Measurements from ENCODE around the gene SLC25A39. TPM values are rescaled to one million over a fixed set of nuclear protein-coding genes. Genes with fewer than 3 reads are reported as not detected.

The SLC25A39 gene
- total and polyA plus RNA-seq, 2 of the 13 experiments (the other 11 are each of a cell fraction or from before 2014, with no cell fraction given) = 144 to 151 TPM

- TF ChIP-seq RBFOX2 (IDR thresholded peaks at IDR 0.05; ENCODE audit: low read depth, low read length) (peak; percentile 80), MAFF (IDR thresholded peaks at IDR 0.05; ENCODE audit: low read depth, low read length) (no peak), ZNF777 (CRISPR knock-in tag; IDR thresholded peaks at IDR 0.05) (no peak; the same call in none of the 2 replicates), LCORL (IDR thresholded peaks at IDR 0.05) (no peak), LCORL (CRISPR knock-in tag; IDR thresholded peaks at IDR 0.05) (peak; percentile 39; the same call in 1 of the 2 replicates), FOXK2 (IDR thresholded peaks at IDR 0.05) (peak; percentile 95), ZNF609 (CRISPR knock-in tag; IDR thresholded peaks at IDR 0.05; ENCODE audit: borderline replicate concordance) (no peak), CREB1 (IDR thresholded peaks at IDR 0.05) (peak; percentile 80), CREB1 (CRISPR knock-in tag; IDR thresholded peaks at IDR 0.05) (peak; percentile 86), TSC22D2 (CRISPR knock-in tag; IDR thresholded peaks at IDR 0.05; ENCODE audit: borderline replicate concordance) (peak; percentile 62; the same call in 1 of the 2 replicates), GTF3A (CRISPR knock-in tag; conservative IDR thresholded peaks at IDR 0.05) (no peak), SRSF1 (optimal IDR thresholded peaks at IDR 0.05; ENCODE audit: low read depth, low read length) (peak; percentile 76), PLSCR1 (CRISPR knock-in tag; IDR thresholded peaks at IDR 0.05; ENCODE audit: borderline replicate concordance) (no peak), ARNTL (CRISPR knock-in tag; IDR thresholded peaks at IDR 0.05) (no peak), SNRNP70 (IDR thresholded peaks at IDR 0.05; ENCODE audit: low read depth, low read length) (no peak), ZNF577 (CRISPR knock-in tag; IDR thresholded peaks at IDR 0.05; ENCODE audit: borderline replicate concordance, low read depth) (no peak), ZNF576 (CRISPR knock-in tag; IDR thresholded peaks at IDR 0.05) (no peak), SATB2 (CRISPR knock-in tag; IDR thresholded peaks at IDR 0.05) (peak; percentile 75; the same call in 1 of the 2 replicates), ZNF788 (CRISPR knock-in tag; IDR thresholded peaks at IDR 0.05; ENCODE audit: borderline replicate concordance) (peak; percentile 92; the same call in 1 of the 2 replicates), ZNF367 (CRISPR knock-in tag; IDR thresholded peaks at IDR 0.05; ENCODE audit: borderline replicate concordance) (no peak), ZKSCAN5 (CRISPR knock-in tag; IDR thresholded peaks at IDR 0.05) (no peak), FIP1L1 (IDR thresholded peaks at IDR 0.05; ENCODE audit: borderline replicate concordance, insufficient read depth, low read depth, low read length) (no peak), POLR2AphosphoS5 (IDR thresholded peaks at IDR 0.05; ENCODE audit: low read depth, low read length) (peak; percentile 95), E2F1 (CRISPR knock-in tag; IDR thresholded peaks at IDR 0.05) (0 out of 2 replicates have a peak, but pooled peaks have one; percentile 66), NAIF1 (CRISPR knock-in tag; IDR thresholded peaks at IDR 0.05; ENCODE audit: borderline replicate concordance) (peak; percentile 78; the same call in 1 of the 2 replicates), IRF2 (CRISPR knock-in tag; IDR thresholded peaks at IDR 0.05) (peak; percentile 86)
Observed at GRCh38 chr17:44344939-44345453, 20.4 kb upstream of the SLC25A39 start, which contains the start of gene GRN (continued).
